SHP77 (cell line): ENCODE measurements around the gene EIF4EBP3.

ENCODE experiments used
- DNase-seq, 2 experiments: peaks; one replicate each; lab custom pipeline; 2025; lab: John Stamatoyannopoulos, UW

Gene EIF4EBP3

GRCh38 chr5:140547508-140548299 is at the start of gene EIF4EBP3:
Gene EIF4EBP3, plus strand, starts transcription at chr5:140547662. Its CDS starts 76 bp downstream, at chr5:140547738.
- DNase-seq: peak; percentile 92 to 95

- no peak for DNase-seq
These were observed 49.6 kb upstream of the EIF4EBP3 start for GRCh38 chr5:140497897-140498296.

- DNase-seq: no peak
These were observed 48.9 kb upstream of the EIF4EBP3 start for GRCh38 chr5:140498591-140498990.

- DNase-seq: no peak
These were observed 44.6 kb upstream of the EIF4EBP3 start for GRCh38 chr5:140502834-140503233.

- peak in 1 of 2 experiments; percentile 3 for DNase-seq
These were observed 37.6 kb upstream of the EIF4EBP3 start for GRCh38 chr5:140509898-140510297.

DNA sequence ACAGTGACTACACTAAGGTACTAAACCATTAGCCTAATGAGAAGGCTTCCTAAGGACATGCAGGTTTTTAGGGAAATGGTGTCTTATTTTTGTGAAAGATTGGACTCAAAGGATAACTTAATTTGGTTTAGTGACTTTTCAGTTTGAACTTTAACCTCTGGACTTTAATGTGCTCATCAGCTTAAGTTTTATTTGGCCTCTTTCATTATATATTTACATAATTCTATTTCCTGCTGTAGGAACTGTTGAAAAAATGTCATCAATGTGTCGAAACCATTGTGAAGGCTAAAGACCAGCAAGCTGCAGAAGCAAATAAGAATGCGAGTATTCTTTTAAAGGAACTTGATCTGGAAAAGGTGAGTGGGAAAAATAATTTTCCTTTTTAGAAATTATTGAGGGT is 34.3 kb upstream of the EIF4EBP3 start:
- no peak for DNase-seq

DNA sequence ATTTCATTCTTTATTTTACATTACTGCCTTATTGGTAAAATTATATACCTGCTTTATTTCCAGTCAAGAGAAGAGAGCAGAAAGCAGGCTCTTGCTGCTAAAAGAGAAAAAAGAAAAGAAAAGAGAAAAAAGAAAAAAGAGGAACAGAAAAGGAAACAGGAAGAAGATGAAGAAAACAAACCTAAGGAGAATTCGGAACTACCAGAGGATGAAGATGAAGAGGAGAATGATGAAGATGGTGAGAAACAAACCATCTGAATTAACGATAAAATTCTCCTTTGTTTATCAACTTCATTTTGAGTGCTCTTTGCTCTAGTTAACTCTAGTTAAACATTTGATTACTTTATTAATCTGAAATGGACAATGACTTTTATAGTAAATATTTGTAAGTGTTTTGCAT is 23.5 kb upstream of the EIF4EBP3 start:
- no peak for DNase-seq

- DNase-seq: no peak
These were observed 7.2 kb upstream of the EIF4EBP3 start for GRCh38 chr5:140540227-140540626.

DNA sequence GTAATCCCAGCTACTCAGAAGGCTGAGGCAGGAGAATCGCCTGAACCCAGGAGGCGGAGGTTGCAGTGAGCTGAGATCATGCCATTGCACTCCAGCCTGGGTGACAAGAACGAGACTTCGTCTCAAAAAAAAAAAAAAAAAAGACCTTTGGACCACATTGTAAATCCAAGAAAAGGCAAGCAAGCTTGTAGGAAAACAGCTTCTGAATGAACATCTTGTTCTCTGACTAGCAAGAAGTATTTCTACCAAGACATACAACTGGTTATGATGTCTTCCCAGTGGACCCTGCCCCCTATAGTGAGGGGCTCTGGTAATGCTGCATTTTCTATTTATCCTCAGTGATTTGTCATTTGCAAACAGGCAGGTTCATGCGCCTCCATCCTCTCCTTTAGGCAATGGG is 4.5 kb upstream of the EIF4EBP3 start:
- no peak for DNase-seq

DNA sequence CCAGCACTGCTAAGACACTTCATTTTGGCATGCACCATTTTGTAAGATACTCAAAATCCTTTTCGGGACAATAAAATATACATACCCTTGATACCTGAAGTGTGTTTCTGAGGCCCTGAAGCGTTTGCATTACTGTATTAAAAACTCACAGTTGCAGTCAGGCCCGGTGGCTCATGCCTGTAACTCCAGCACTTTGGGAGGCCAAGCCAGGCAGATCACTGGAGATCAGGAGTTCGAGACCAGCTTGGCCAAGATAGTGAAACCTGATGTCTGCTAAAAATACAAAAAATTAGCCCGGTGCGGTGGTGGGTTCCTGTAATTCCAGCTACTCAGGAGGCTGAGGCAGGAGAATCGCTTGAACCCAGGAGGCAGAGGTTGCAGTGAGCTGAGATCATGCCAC is 2.5 kb upstream of the EIF4EBP3 start:
- DNase-seq: no peak

DNA sequence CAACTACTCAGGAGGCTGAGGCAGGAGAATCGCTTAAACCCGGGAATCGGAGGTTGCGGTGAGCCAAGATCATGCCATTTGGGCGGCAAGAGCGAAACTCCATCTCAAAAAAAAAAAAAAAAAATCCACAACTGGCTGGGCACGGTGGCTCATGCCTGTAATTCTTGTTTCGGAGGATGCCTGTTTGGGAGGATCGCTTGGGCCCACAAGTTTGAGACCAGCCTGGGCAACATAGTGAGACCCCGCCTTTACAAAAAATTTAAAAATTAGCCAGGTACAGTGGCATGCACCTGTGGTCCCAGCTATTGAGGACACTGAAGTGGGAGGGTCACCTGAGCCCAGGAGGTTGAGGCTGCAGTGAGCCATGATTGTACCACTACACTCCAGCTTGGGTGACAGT is 1.9 kb upstream of the EIF4EBP3 start:
- no peak for DNase-seq

- DNase-seq: no peak
These were observed 483 bp upstream of the EIF4EBP3 start for GRCh38 chr5:140546851-140547507.

- no peak for DNase-seq
These were observed 832 bp downstream of the EIF4EBP3 start for GRCh38 chr5:140548300-140548688.

- DNase-seq: no peak
These were observed 1.3 kb downstream of the EIF4EBP3 start for GRCh38 chr5:140548791-140549190.

DNA sequence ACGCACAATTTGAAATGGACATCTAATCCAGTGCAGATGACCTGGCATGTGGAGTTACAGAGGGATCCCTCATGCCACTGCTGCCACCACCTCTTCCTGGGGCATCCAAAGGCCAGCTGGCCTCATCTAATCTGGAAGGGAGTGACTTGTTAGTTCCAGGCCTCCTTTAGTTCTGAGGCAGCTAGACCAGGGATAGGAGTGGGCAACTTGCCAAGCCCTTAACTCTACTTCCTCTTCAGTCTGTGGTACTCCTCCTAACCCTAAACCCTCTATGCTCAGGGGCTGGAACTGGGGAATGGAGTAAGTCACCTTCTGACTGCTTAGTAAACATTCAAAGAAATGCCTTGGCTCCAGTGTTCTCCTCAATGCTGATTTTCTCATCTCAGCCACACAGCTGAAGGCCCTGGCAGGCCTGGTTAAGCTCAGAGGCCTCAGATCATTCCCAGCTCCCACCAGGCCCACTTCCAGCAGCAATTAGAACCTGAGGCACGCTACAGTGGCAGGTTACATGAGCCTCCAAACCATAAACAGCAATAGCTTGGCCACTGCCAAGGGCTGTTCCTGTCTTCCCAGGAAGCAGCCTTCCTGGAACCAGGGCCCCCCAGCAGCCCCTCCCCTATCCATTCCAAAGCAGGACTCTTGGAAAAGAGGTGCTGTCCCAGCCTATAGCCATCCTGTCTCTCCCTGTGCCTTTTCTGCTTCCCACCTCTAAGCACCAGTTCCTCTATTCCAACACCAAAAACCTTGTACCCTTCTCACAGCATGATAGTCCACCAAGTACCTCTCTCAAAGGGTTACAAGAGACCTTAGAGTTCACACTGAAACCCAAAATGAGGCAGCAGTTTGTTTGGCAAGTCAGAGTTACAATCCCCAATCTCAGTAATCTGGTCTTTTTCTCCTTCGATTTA is 2.0 kb downstream of the EIF4EBP3 start:
- DNase-seq: peak in 1 of 2 experiments; percentile 19

DNA sequence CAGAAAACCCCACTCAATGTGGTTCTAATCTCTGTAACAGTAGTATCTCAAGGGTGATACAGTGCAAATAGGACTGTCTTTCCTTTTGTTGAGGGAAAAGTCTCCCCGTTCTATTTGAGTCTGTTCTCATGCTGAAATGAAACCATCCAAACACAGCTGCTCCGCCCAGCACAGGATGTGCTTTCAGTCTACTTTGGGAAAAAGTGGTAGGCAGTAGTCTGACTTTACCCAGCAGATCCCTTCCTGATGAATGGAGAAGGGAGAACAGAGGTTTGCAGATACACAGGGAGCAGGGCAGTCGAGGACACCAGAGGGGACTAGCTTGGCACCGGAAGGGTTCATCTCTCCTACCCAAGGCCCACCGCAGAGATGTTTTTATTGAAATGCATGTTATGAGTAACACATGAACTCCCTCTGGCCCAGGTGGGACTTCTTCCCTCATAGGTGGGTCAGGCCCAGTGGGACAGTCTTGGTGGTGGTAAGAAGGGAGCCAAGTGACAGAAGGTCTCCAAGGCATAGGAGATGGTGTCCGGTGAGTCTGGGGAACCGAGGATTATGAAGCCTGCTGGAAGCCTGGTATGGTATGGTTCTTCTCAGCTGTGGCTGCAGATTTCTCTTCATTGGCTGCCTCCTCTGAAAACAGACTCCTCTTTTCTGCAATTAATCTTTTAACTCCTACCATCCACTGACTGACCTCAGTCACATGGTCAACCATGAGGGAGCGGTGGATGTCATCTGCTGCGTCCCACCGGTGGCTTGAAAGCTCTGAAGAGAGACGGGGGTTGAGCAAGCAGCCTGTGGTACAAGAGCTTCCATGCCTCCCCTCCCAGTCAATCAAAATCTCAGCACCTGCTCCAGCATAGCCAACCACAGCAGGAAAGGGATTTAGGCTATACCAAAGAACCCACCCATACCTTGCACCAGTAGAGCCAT is 3.0 kb downstream of the EIF4EBP3 start:
- DNase-seq: no peak

DNA sequence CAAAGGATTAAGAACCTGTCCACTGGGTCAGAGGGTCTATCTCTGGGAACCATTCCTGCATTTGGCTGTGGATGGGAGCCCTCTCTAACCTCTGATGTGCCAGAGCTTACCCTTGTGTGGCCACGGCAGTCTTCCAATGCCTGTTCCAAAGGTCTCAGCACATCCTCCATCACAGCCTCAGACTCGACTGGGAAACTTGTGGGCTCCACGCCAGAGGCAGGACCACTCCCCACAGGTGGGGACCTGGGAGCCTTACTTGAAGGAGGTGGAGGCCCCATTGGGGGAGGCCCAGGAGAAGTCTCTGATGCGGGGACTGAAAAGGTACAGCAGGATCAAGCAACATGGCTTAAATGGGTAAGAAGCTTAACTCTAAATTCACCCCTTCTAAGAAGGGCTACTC is 4.4 kb downstream of the EIF4EBP3 start:
- DNase-seq: no peak

GRCh38 chr5:140553657-140554056 is 6.2 kb downstream of the EIF4EBP3 start:
- DNase-seq: no peak

DNA sequence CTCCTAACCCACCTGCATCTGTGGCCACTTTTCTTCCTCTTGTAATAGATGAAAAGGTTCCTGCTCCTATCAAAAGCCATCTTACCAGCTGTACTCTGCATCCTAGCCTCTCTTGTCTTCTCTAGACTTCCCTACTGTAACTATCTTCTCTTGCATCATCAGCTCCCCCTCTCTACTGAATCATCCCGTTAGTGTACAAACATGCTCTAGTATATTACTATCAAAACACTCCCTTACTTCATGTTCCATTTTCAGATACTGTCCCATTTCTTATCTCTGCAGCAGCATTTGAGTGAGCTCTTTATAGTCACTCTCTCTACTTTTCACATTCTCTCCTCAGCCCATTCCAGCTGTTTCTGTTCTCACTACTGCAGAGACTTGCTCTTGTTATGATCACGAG is 7.0 kb downstream of the EIF4EBP3 start:
- no peak for DNase-seq

- no peak for DNase-seq
These were observed 8.4 kb downstream of the EIF4EBP3 start for GRCh38 chr5:140555747-140556312.

GRCh38 chr5:140556438-140556837 is 9.0 kb downstream of the EIF4EBP3 start:
- DNase-seq: no peak
